ENCODE data around the gene TRIM63. TPM values are rescaled to one million over a fixed set of nuclear protein-coding genes. Genes with fewer than 3 reads are reported as not detected.

Gene TRIM63
- total RNA-seq, 4 donors from 2014 or later, result 0.32 to 1.8 TPM; not detected in 2

- WGBS, 2 donors (ENCODE audit: low coverage in 1 of 2), result 68 to 100% methylated on average over 2 to 10 of the region's 10 CpGs
- Histone ChIP-seq H3K27ac (no peak overlapping the region), H3K27me3 (no peaks in the 10 kb centered on the region), H3K4me3 (no peak overlapping the region), H3K4me1 (no peaks in the 10 kb centered on the region), H3K36me3 (no peaks in the 10 kb centered on the region), H3K9me3 (no peaks in the 10 kb centered on the region)
- TF ChIP-seq CTCF (IDR thresholded peaks at IDR 0.05) (no peak), POLR2AphosphoS5 (IDR thresholded peaks at IDR 0.05) (no peak), EP300 (IDR thresholded peaks at IDR 0.05; ENCODE audit: low read depth) (no peak), POLR2A (IDR thresholded peaks at IDR 0.05) (no peak)
- in situ Hi-C loops (cut with MboI; ENCODE audit: low pct_ligation_motif_present in 1 of 4, low pct_unique_long_range_greater_than_20kb in 1 of 4, low sequenced_read_pairs in 3 of 4), result no loop called here
- intact Hi-C loops (cut with DNase I; ENCODE audit: low total_unique reads), result no loop called here
- no peak for DNase-seq
These were observed 51.0 kb downstream of the TRIM63 start for GRCh38 chr1:26016258-26016952.

- Histone ChIP-seq H3K27ac (no peak overlapping the region), H3K4me3 (no peak overlapping the region), H3K9me3 (no peaks in the 10 kb centered on the region), H3K36me3 (no peaks in the 10 kb centered on the region), H3K4me1 (no peaks in the 10 kb centered on the region), H3K27me3 (no peaks in the 10 kb centered on the region)
- intact Hi-C loops (cut with DNase I; ENCODE audit: low total_unique reads) (no loop called here), in situ Hi-C loops (cut with MboI; ENCODE audit: low pct_ligation_motif_present in 1 of 4, low pct_unique_long_range_greater_than_20kb in 1 of 4, low sequenced_read_pairs in 3 of 4) (no loop called here)
- TF ChIP-seq POLR2AphosphoS5 (IDR thresholded peaks at IDR 0.05) (no peak), EP300 (IDR thresholded peaks at IDR 0.05; ENCODE audit: low read depth) (no peak), POLR2A (IDR thresholded peaks at IDR 0.05) (no peak)
- WGBS, 2 donors (ENCODE audit: low coverage in 1 of 2), result 81 to 100% methylated on average over 1 to 2 of the region's 2 CpGs
- peak; percentile 44 for DNase-seq
These were observed 52.1 kb downstream of the TRIM63 start for GRCh38 chr1:26015358-26015757.

- Histone ChIP-seq H3K36me3 (no peaks in the 10 kb centered on the region), H3K27me3 (no peaks in the 10 kb centered on the region), H3K4me1 (no peaks in the 10 kb centered on the region), H3K27ac (no peak overlapping the region), H3K4me3 (no peak overlapping the region), H3K9me3 (no peaks in the 10 kb centered on the region)
- WGBS, 2 donors (ENCODE audit: low coverage in 1 of 2), result 92% methylated on average over 2 of the region's 2 CpGs; no CpG with 5 or more reads in 1 of the 2 donors
- in situ Hi-C loops (cut with MboI; ENCODE audit: low pct_ligation_motif_present in 1 of 4, low pct_unique_long_range_greater_than_20kb in 1 of 4, low sequenced_read_pairs in 3 of 4), result no loop called here
- no peak for DNase-seq
- intact Hi-C loops (cut with DNase I; ENCODE audit: low total_unique reads), result no loop called here
- TF ChIP-seq EP300 (IDR thresholded peaks at IDR 0.05; ENCODE audit: low read depth) (no peak), CTCF (IDR thresholded peaks at IDR 0.05) (no peak), POLR2AphosphoS5 (IDR thresholded peaks at IDR 0.05) (no peak), POLR2A (IDR thresholded peaks at IDR 0.05) (no peak)
These were observed 53.3 kb downstream of the TRIM63 start for GRCh38 chr1:26014179-26014578.

- DNase-seq, result no peak
- no peak overlapping the region for H3K27ac ChIP-seq
- in situ Hi-C loops (cut with MboI; ENCODE audit: low pct_ligation_motif_present in 1 of 4, low pct_unique_long_range_greater_than_20kb in 1 of 4, low sequenced_read_pairs in 3 of 4) (no loop called here), intact Hi-C loops (cut with DNase I; ENCODE audit: low total_unique reads) (no loop called here)
- H3K9me3 ChIP-seq, result no peaks in the 10 kb centered on the region
- TF ChIP-seq EP300 (IDR thresholded peaks at IDR 0.05; ENCODE audit: low read depth) (no peak), POLR2AphosphoS5 (IDR thresholded peaks at IDR 0.05) (no peak), POLR2A (IDR thresholded peaks at IDR 0.05) (no peak), CTCF (IDR thresholded peaks at IDR 0.05) (no peak)
- H3K4me1 ChIP-seq, result no peaks in the 10 kb centered on the region
- H3K4me3 ChIP-seq, result no peak overlapping the region
- H3K27me3 ChIP-seq, result no peaks in the 10 kb centered on the region
- no peaks in the 10 kb centered on the region for H3K36me3 ChIP-seq
- 54 to 68% methylated on average over 3 of the region's 3 CpGs for WGBS, 2 donors (ENCODE audit: low coverage in 1 of 2)
These were observed 54.6 kb downstream of the TRIM63 start for GRCh38 chr1:26012864-26013263.
